Measurements from ENCODE around the gene PGBD2.
"Not testable (repeated sequence)": the region's sequence is repeated elsewhere in the genome, so short reads cannot be mapped to it uniquely, and the experiment has no call there.

Gene PGBD2, protein sequence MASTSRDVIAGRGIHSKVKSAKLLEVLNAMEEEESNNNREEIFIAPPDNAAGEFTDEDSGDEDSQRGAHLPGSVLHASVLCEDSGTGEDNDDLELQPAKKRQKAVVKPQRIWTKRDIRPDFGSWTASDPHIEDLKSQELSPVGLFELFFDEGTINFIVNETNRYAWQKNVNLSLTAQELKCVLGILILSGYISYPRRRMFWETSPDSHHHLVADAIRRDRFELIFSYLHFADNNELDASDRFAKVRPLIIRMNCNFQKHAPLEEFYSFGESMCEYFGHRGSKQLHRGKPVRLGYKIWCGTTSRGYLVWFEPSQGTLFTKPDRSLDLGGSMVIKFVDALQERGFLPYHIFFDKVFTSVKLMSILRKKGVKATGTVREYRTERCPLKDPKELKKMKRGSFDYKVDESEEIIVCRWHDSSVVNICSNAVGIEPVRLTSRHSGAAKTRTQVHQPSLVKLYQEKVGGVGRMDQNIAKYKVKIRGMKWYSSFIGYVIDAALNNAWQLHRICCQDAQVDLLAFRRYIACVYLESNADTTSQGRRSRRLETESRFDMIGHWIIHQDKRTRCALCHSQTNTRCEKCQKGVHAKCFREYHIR

DNA sequence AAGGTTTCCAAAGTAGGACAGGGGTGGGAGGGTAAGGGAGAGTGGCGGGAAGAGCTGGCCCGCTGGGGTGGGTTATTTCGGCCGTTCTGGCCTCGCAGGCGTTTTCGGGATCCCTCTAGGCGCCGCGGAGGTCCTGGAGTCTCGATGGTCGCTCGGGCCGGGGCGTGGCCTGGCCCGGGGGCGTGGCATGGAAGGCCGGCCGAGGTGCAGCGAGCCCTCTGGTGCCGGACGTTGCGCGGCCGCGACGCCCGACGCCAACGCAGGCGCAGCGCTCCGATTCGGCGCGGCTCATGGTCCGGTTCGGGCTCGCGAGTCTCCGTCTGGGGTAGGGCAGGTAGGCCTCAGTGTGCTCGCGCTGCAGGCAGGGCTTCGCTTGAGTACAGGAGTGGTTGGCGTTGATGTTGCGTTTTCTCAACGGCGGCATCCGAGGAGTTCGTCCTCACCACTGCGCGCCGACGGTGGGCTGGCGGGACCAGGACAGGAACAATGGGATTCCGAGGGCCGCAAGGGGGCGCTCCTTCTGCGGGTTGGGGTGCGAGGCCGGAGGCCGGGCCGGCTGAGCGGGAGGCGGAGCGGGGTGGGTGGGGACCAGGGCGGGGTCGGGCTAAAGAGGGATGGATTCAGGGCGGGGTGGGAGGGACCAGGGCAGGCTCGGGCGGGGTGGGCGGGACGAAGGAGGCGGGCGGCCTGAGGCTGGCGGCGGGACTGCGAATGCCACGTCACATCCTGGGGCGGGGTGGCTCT lies at the start of gene PGBD2:
PGBD2 (plus strand) TSS at position 227 of the 744 bp plus-strand sequence. CDS start 7,628 bp downstream, outside the sequence.
- peak; percentile 89 to 97 (median 90) for DNase-seq (ENCODE audit: low read depth in 3 of 3, low spot score in 1 of 3)

DNA sequence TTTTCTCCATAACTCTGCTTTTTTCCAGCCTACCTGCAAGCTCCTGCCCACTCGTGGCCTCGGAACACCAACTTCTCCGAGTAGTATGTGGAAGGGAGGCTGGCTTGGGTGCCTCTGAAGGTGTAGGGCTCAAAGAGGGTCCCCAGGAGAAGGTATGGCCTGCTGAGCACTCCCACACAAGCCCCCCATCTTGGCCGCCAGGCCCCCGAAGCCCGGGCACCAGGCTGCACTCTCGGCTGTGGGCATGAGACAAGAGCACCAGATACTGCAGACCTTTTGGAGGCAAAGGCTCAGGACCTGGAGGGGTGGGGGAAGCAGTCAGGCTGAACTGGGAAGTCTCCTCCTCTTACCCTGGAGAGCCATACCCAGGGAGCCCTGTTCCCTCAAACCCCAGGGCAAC lies 48.8 kb upstream of the PGBD2 start:
- DNase-seq (ENCODE audit: low read depth in 3 of 3, low spot score in 1 of 3): no peak

DNA sequence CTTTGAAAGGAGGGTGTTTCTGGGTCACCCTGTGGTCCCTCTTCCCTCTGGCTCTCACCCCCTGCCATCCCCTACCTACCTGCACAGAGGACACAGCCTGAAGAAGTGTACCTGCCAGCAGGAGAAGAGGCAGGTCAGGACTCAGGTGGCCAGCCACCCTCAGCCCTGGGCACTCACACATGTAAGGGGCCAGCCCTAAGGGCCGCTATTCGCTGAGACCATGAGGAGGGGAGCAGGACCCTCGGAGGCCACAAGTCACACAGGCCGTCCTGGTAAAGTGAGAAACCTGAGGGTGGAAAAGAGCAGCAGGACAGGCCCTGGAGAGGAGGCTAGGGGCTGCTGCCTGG lies 48.3 kb upstream of the PGBD2 start:
- DNase-seq (ENCODE audit: low read depth in 3 of 3, low spot score in 1 of 3): no peak

DNA sequence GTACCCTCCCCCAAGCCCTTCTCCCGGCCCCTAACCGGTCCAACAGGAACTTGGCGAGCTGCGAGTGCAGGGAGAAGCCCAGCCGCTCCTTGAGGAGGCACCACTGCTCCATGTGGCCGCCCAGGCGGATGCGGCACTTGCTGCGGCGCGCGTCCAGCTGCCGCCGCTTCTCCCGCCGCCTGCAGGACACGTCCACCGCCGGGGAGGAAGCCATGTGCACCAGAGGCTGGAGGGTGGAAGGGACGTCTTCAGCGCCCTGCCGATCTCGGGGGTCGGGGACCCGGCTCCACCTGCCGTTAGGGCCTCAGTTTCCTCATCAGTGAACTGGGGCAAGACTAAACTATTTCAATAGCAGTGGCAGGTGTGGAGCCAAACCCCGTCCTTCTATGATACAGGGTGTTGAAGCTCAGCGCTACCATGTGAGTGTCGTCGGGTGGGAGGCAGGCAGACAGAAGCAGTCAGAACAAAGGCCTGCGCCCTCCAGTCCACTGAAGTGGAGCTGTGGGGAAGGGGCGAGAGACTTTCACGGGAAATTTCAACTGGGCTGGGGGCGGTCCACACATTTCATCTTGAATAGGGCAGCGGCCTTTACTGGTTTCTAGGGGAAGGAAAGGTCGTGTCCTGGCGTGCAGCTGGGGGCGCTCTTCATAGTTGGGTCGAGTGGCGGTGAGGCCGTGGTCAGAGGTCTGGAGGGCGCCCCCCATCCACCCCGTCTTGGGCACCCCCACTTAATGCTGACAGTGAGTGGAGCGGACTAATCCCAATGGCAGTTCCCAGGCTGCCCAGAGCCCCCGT lies 47.7 kb upstream of the PGBD2 start:
- DNase-seq (ENCODE audit: low read depth in 3 of 3, low spot score in 1 of 3): no peak

DNA sequence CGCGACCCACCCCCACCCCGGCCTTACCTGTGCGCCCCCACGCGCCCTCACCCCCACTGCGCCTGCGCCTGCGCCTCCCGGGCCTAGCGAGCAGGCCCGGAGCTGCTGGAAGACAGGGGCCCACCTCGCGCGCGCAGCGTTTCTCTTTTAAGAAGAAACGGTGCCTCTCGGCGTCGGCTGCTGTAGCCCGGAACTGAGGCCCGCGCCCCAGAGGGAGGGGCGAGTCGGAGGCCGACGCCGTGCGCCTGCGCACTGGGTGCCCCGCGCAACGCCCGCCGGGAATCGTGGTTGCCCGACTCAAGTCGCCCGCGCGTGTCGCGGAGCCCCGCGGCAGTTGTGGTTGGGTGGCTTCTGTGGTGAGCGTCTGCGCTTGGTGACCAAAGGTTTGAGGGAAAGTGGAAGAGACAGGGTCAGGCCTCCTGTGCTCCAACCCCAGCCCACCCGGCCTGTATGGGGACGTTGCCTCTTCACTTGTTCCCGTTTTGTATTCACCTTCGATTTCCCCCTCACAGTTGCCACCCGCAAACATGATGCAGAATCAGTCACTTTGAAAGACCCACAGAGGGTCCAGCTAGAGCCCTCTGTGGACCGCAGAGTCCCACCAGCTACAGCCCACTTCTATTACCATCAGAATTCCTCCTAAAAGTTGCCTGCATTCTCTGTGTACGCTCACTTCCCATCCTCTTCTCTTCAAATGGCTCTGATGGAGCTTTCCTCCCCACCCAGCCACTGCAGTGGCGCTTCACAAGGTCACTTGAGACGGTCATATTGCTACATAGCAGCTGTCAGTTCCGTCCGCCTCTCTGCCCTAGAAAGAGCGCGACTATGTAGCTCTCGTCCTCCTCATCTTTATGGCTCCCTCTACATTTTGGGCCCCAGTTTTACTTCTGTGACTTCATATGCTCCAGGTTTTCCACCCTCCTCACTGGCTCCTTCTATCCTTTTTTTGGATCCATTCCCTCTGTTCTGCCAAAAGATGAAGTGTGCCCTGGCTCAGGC lies 46.8 kb upstream of the PGBD2 start, which contains the start of gene ZNF692:
ZNF692 (minus strand) TSS at position 195 of the 999 bp plus-strand sequence. CDS start 776 bp downstream, outside the sequence.
- DNase-seq (ENCODE audit: low read depth in 3 of 3, low spot score in 1 of 3): peak; percentile 91 to 96 (median 95)

DNA sequence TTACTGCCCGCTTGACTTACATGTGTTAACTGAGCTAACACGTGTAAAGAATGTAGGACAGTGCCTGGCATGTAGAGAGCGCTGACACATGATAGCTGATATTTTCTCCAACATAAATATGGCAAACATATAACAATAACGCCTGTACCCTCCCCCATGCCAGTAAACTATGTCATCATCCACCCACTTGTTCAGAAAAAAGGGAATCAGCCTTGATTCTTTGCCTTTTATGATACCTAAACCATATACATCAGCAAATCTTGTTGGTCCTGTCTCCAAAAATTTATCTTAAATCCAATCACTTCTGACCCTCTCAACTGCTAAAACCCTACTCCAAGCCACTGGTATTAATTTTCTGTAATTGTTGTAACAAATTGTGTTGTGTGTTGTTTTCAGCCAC lies 46.0 kb upstream of the PGBD2 start:
- no peak for DNase-seq (ENCODE audit: low read depth in 3 of 3, low spot score in 1 of 3)

DNA sequence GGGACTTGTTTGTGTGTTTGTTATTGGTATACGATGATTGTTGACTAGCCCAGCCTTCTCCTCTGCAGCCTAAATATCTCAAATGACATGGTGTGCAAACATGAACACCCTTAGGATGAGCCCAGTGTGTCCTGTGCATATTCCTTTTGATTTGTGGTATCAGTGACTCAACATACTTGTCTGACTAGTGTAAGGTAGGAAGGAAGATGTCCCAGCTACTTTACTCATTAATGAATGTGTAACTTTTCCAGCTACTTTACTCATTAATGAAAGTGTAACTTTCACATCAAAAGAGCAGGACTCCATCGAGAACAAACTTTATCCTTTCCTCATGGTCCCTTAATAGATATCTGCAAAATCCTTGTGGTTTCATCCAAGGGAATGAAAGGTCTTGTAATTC lies 44.4 kb upstream of the PGBD2 start:
- no peak for DNase-seq (ENCODE audit: low read depth in 3 of 3, low spot score in 1 of 3)

DNA sequence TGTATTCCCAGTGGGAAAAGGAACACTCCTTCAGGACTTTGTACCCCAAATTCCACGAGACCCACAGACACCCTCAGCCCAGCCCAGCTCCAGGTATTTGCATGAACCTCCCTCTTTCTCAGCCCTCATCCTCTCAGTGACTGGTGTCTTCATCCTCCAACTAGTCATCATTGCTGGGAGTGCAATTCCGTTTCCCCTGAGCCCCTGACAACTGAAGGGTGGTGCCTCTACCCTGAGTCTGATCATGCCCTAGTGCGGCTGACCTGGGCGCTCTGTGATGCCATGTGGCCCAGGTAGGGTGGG lies 43.4 kb upstream of the PGBD2 start:
- DNase-seq (ENCODE audit: low read depth in 3 of 3, low spot score in 1 of 3): no peak

DNA sequence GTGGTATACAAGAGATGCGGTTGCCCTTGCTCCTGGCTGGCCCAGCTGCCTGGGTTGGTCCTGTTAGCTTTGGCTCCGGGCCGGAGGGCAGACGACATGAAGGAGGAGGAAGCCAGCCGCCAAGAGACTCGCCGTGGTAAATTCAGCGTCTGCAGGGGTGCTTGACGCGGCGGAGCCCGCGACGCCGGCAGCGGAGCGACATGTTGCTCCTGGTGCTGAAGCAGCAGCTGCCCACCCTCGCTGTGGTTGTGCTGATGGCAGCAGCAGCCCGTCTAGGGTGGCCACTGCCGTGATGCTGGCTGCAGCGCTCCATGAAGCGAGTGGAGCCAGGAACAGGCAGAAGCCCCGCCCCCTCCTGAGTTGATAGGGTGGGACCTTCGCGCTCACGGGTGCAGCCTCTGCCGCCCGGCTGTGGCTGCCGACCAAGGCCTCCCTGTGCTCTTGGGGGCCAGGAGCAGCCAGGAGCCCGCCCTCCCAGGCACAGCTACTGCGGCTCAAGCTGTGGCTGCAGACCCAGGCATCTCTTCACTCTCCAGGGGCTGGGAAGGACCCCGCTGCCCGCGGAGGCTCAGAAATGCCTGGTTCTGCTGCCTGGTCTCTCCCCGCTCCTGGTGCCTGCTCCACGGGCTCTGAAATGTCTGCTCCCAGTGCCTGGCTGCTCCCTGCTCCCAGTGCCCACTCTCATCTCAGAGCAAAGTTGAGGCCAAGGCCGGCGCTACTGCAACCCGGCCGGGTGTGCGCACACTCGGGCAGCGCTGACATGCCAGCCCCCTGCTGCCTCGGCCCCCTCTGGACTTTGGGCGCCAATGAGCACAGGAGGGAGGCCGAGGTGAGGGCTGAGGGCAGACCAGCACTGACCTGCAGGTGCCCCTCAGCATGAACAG lies 42.8 kb upstream of the PGBD2 start:
- DNase-seq (ENCODE audit: low read depth in 3 of 3, low spot score in 1 of 3): peak; percentile 48 to 67 (median 52)

DNA sequence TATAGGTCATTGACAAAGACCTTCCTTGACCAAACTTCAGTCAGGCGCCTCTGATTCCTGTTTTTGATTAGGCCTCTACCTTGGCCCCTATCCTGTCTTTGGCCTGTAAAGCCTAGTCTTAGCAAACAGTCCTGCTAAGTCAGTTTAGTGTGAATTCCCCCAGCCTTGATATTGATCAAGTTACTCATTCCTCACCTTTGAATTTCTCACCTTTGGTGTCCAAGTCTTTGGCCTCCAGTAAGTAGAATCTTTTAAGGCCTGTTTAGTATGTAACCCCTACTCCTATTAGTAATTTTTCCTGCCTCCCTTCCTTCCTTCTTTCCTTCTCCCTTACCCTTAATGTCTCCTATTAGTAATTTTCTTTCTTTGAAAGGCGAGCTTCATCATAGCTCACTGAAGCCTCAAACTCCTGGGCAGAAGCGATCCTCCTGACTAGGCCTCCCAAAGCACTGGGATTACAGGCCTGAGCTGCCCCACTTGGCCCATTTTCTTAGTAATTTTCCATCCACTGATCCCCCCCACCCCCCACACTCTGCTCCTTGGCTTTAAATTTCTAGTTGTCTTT lies 34.1 kb upstream of the PGBD2 start:
- DNase-seq (ENCODE audit: low read depth in 3 of 3, low spot score in 1 of 3): no peak

DNA sequence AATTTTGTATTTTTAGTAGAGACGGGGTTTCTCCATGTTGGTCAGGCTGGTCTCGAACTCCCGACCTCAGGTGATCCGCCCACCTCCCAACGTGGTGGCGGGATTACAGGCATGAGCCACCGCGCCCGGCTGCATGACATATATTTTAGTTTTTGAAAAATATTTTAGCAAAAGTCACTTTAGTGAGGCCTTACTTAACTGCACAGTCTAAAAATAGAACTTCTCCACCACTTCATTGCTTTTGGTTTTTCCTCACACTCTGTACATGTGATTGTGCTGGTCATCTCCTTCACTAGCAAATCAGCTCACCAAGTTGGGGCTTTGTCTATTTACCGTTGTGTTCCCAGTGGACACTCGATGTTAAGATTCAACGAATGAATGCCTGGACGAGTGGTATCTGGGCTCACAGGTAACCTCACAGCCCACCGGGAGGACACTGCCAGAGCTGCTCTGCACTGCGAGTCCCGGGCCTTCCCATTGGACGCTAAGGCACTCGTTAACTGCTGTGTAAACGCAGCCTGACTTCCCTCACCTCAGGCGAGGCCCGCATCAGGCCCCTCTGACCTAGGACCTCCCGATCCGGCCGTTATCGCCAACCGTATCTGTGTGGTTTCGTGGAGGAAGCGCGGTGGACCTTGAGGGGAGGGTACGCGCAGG lies 33.2 kb upstream of the PGBD2 start:
- DNase-seq (ENCODE audit: low read depth in 3 of 3, low spot score in 1 of 3): no peak

DNA sequence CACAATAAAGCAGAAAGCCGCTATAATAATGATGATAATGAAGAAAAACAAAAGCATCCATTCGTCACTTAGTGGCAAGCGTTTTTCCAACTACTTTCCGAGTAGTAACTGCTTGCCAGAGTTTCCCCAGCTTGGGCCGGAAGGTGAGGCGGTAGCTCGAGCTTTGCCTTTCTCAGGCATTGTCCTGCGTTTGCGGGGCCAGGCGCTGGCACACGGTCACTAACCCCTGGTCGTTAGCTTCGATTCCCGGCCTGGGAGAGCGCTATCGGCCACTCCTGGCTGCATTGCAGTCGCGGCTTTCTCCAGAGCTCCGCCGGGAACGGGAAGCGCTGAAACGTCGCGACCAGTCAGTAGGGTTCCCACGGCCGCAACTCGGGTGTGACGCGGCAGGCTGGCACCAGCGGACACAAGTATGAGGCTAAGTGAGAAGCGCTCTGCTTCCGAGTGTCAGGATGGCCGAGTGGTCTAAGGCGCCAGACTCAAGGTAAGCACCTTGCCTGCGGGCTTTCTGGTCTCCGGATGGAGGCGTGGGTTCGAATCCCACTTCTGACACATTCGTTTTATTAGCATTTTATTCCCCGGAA lies 32.5 kb upstream of the PGBD2 start:
- DNase-seq (ENCODE audit: low read depth in 3 of 3, low spot score in 1 of 3): peak; percentile 85 to 96 (median 89)

DNA sequence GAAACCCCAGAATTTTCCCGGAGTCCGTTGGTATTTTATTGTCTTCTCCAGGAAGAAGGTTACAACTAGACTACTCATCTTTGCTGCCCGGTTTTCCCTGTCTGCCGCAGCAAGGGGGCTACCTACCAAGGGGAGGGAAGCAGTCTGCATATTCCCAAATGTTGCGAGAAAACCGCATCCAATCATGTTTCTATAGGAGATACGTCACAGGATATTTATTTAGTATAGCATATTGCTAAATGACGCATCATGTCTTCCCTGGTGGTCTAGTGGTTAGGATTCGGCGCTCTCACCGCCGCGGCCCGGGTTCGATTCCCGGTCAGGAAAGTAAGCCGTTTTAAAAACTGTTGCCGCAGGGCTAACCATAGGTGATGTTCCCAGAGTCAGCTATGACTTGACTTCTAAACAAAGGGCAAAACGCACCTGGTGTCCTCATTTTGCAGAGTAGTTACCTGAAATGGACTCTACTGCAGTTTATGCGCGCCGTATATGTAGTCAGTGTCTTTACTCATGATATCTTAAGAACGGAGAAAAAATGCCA lies 32.0 kb upstream of the PGBD2 start:
- peak; percentile 40 to 86 (median 74) for DNase-seq (ENCODE audit: low read depth in 3 of 3, low spot score in 1 of 3)

DNA sequence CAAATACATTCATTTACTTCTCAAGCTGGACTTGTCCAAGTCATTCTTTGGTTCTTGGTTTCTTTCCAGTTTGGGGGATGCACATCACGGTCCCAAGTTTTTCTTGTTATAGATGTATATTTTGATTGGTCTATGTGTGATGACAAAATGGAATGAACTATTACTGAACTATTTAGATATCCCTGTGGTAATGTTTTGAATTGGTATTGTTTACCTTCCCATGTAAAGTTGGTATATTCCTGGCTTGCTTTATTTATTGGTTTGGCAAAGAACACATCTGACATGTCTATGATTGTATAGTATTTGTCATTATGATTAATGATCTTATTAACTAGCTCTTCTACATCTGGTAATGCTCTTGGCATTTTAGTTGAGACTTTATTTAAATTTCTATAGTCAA lies 24.8 kb upstream of the PGBD2 start:
- DNase-seq (ENCODE audit: low read depth in 3 of 3, low spot score in 1 of 3): no peak

DNA sequence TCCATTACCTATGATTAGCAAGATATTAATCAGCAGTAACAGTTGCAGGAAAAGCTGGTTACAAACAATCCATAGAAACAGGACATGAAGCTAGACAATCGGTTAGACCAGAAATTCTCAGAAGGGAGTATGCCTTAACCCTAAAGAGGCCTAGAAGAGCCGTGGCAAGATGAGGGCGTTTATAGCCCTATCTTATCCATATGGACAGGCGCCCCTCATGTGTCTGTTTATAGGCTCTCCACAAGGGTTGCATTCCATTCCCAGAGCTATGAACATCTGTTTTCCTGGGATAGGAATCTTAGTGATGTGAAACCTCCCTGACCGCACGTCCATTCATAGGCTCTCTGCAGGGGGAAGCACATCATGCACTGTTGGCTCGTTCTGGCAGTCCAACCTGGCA lies 23.6 kb upstream of the PGBD2 start:
- not testable (repeated sequence) for DNase-seq (ENCODE audit: low read depth in 3 of 3, low spot score in 1 of 3)

DNA sequence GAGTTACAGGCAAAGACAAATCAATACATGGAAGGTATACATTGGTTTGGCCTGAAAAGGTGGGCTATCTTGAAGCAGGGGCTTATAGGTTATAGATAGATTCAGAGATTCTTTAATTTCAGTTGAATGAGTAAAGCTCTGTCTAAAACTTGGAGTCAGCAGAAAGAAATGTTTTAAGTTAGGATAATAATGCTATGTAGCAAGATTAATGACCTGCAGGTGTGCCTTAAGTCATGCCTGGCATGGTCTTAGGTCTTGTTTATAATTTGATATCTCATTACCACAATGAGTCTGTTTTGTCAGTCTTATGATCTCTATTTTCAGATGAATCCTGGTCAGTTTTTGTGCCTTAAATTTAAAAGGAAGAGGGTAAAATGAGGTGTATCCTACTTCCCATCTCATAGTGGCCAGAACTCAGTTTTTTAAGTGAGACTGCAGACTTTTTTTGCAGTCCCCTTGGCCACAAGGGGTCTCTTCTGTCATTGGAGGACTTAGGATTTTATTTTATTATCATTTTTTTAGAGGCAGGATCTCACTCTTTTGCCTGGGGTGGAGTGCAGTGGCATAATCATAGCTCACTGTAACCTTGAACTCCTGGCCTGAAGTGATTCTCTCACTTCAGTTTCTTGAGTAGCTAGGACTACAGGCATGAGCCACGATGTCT lies 21.3 kb upstream of the PGBD2 start:
- no peak for DNase-seq (ENCODE audit: low read depth in 3 of 3, low spot score in 1 of 3)

DNA sequence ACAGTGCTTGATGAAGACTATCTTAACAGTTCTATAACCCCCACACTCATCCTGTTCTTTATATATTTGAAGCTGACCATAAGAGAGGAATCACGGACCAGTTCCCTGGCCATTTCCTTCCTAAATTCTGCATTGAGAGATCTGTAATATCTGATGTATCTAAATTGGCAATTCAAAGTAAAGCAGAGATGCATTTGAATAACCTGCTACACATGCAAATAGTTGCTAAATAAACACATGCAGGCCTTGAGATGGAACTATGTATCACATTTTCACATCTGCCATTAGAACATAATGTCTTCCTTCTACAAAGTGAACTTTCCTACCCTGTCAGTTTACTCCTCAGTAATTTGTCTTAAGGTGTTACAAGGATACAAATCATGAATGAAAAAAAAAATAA lies 20.4 kb upstream of the PGBD2 start:
- no peak for DNase-seq (ENCODE audit: low read depth in 3 of 3, low spot score in 1 of 3)

Data from stimulated activated CD4-positive, alpha-beta T cell treated with anti-CD3 and anti-CD28 coated beads, TNF-alpha, amount 100 ng/mL, for 1 hour (primary cell).